Left renal pelvis (tissue), 4 donors: Measurements from ENCODE around the gene MEGF6. TPM values are rescaled to one million over a fixed set of nuclear protein-coding genes. Genes with fewer than 3 reads are reported as not detected.
"Not testable (repeated sequence)": the region's sequence is repeated elsewhere in the genome, so short reads cannot be mapped to it uniquely, and the experiment has no call there.

ENCODE experiments used
- DNase-seq, 4 donors: peaks; one replicate each; pipeline ENCODE4 v3.0.0-alpha.2; 2013; ENCODE audit warnings: low read depth in 4 of 4, low spot score in 3 of 4
- polyA plus RNA-seq, 4 donors: library from polyadenylated mRNA; unstranded; fragments of 120-200 nt; gene quantifications; one replicate each; pipeline ENCODE4 v1.2.1, GENCODE V29; 2013; ENCODE audit not compliant: insufficient read length in 4 of 4

Gene MEGF6
- polyA plus RNA-seq, 4 donors = 8.1 to 26.3 (median 14.0) TPM

GRCh38 chr1:3596663-3597598, 14.4 kb downstream of the MEGF6 start:
- DNase-seq = no peak

- DNase-seq = no peak
Measured at GRCh38 chr1:3595949-3596348, 15.4 kb downstream of the MEGF6 start.

GRCh38 chr1:3594706-3595377, 16.5 kb downstream of the MEGF6 start:
- DNase-seq = no peak

- DNase-seq = no peak
Measured at GRCh38 chr1:3593745-3594144, 17.6 kb downstream of the MEGF6 start.

- no peak for DNase-seq
Measured at GRCh38 chr1:3593334-3593733, 18.0 kb downstream of the MEGF6 start.

- no peak for DNase-seq
Measured at GRCh38 chr1:3590951-3591865, 20.1 kb downstream of the MEGF6 start.

- no peak for DNase-seq
Measured at GRCh38 chr1:3590139-3590763, 21.1 kb downstream of the MEGF6 start.

GRCh38 chr1:3588395-3588794, 22.9 kb downstream of the MEGF6 start:
- no peak for DNase-seq

- no peak for DNase-seq
Measured at GRCh38 chr1:3586986-3587759, 24.1 kb downstream of the MEGF6 start.

GRCh38 chr1:3585940-3586568, 25.3 kb downstream of the MEGF6 start:
- DNase-seq = no peak

GRCh38 chr1:3585353-3585868, 25.9 kb downstream of the MEGF6 start:
- not testable (repeated sequence) for DNase-seq

- DNase-seq = no peak
Measured at GRCh38 chr1:3584915-3585314, 26.4 kb downstream of the MEGF6 start.

GRCh38 chr1:3583751-3584150, 27.6 kb downstream of the MEGF6 start:
- not testable (repeated sequence) for DNase-seq

- no peak for DNase-seq
Measured at GRCh38 chr1:3581296-3582036, 29.8 kb downstream of the MEGF6 start.

- no peak for DNase-seq
Measured at GRCh38 chr1:3580231-3580630, 31.1 kb downstream of the MEGF6 start.

- no peak for DNase-seq
Measured at GRCh38 chr1:3579626-3580025, 31.7 kb downstream of the MEGF6 start.

- DNase-seq = no peak
Measured at GRCh38 chr1:3578906-3579305, 32.4 kb downstream of the MEGF6 start.

GRCh38 chr1:3578433-3578805, 32.9 kb downstream of the MEGF6 start:
- DNase-seq = no peak
